Measurements from ENCODE around the gene LTO1. TPM values are rescaled to one million over a fixed set of nuclear protein-coding genes. Genes with fewer than 3 reads are reported as not detected.

Gene LTO1
- total and polyA plus RNA-seq, 2 of the 13 experiments (the other 11 are each of a cell fraction or from before 2014, with no cell fraction given): 11.8 to 15.0 TPM

DNA sequence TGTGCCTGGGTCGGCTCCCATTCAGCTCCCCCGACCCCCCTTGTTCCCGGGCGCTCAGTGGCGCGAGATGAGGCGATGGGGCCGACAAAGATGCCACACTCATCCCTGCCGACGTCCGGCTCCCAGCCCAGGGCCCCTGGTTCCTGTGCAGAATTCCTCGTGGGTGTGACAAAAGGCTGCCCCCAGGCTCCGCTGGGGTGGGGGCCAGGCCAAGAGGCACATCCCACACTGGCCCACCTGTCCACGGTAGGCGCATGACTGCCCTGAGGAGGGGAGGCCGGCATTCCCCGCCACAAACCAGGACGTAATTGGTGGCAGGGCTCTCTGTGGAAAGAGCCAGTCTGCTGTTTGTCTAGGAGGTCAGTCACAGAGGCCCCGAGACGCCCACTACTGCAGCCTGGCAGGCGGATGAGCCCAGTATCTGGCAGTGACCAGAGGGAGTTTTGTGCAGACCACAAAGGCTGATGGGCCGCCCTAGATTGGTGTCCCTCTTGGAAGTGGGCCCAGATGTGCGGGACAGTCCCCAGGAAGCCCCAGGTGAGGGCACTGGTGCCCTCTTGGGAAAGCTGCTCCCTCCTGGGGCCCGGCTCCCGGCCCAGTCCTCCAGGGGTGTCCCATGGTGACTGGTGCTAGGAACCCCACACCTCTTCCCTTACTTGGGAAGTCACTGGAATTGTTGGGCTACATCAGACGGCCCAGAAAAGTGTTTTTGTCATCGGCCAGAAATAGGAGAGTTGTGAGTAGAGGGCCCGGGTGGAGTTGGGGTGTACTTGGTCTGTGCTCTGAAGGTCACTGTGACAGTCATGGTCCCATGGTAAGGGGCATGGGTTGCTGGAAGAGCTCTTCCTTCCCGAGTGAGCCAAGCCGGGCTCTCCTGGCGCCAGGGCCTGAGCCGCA is 28.4 kb downstream of the LTO1 start (continued):
- TF ChIP-seq SRSF4 (IDR thresholded peaks at IDR 0.05; ENCODE audit: low read depth, low read length, poor library complexity, severe bottlenecking) (peak; percentile 4), ZNF816 (CRISPR knock-in tag; IDR thresholded peaks at IDR 0.05; ENCODE audit: borderline replicate concordance) (no peak), SRSF1 (optimal IDR thresholded peaks at IDR 0.05; ENCODE audit: low read depth, low read length) (no peak), NONO (IDR thresholded peaks at IDR 0.05) (no peak), NONO (CRISPR knock-in tag; conservative IDR thresholded peaks at IDR 0.05) (no peak), TAF15 (IDR thresholded peaks at IDR 0.05; ENCODE audit: low read depth, low read length, poor library complexity, severe bottlenecking) (no peak), SYNCRIP (IDR thresholded peaks at IDR 0.05; ENCODE audit: insufficient read depth, low read depth, low read length) (no peak), SRY (CRISPR knock-in tag; IDR thresholded peaks at IDR 0.05) (no peak), MAFF (IDR thresholded peaks at IDR 0.05; ENCODE audit: low read depth, low read length) (no peak), MBNL3 (CRISPR knock-in tag; conservative IDR thresholded peaks at IDR 0.05) (no peak), KLF6 (CRISPR knock-in tag; IDR thresholded peaks at IDR 0.05) (no peak), POLR2G (IDR thresholded peaks at IDR 0.05; ENCODE audit: low read depth, low read length) (peak; percentile 47; the same call in 1 of the 2 replicates), ZNF790 (CRISPR knock-in tag; IDR thresholded peaks at IDR 0.05; ENCODE audit: borderline replicate concordance) (no peak), ZIK1 (CRISPR knock-in tag; IDR thresholded peaks at IDR 0.05; ENCODE audit: borderline replicate concordance, low read depth) (no peak), TRAFD1 (CRISPR knock-in tag; IDR thresholded peaks at IDR 0.05; ENCODE audit: borderline replicate concordance) (no peak), ZNF607 (CRISPR knock-in tag; IDR thresholded peaks at IDR 0.05; ENCODE audit: borderline replicate concordance) (no peak), ZNF367 (CRISPR knock-in tag; IDR thresholded peaks at IDR 0.05; ENCODE audit: borderline replicate concordance) (no peak), AGO2 (optimal IDR thresholded peaks at IDR 0.05; ENCODE audit: low read depth, low read length) (peak; percentile 97), ZNF850 (CRISPR knock-in tag; conservative IDR thresholded peaks at IDR 0.05) (no peak), CREB1 (IDR thresholded peaks at IDR 0.05) (no peak), CREB1 (CRISPR knock-in tag; IDR thresholded peaks at IDR 0.05) (no peak), FLYWCH1 (CRISPR knock-in tag; IDR thresholded peaks at IDR 0.05) (no peak), ZNF282 (IDR thresholded peaks at IDR 0.05; ENCODE audit: partially characterized antibody) (no peak)
- TF ChIP-seq, protein P1, sequence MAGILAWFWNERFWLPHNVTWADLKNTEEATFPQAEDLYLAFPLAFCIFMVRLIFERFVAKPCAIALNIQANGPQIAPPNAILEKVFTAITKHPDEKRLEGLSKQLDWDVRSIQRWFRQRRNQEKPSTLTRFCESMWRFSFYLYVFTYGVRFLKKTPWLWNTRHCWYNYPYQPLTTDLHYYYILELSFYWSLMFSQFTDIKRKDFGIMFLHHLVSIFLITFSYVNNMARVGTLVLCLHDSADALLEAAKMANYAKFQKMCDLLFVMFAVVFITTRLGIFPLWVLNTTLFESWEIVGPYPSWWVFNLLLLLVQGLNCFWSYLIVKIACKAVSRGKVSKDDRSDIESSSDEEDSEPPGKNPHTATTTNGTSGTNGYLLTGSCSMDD (CRISPR knock-in tag; IDR thresholded peaks at IDR 0.05): no peak
- TF ChIP-seq, protein P2, sequence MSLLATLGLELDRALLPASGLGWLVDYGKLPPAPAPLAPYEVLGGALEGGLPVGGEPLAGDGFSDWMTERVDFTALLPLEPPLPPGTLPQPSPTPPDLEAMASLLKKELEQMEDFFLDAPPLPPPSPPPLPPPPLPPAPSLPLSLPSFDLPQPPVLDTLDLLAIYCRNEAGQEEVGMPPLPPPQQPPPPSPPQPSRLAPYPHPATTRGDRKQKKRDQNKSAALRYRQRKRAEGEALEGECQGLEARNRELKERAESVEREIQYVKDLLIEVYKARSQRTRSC (CRISPR knock-in tag; IDR thresholded peaks at IDR 0.05; ENCODE audit: low read depth): no peak
- TF ChIP-seq, protein P3, sequence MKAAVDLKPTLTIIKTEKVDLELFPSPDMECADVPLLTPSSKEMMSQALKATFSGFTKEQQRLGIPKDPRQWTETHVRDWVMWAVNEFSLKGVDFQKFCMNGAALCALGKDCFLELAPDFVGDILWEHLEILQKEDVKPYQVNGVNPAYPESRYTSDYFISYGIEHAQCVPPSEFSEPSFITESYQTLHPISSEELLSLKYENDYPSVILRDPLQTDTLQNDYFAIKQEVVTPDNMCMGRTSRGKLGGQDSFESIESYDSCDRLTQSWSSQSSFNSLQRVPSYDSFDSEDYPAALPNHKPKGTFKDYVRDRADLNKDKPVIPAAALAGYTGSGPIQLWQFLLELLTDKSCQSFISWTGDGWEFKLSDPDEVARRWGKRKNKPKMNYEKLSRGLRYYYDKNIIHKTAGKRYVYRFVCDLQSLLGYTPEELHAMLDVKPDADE (CRISPR knock-in tag; IDR thresholded peaks at IDR 0.05): no peak

Data from HepG2 (cell line).